ENCODE results near the gene R3HDM1.

- TF ChIP-seq CTCF (IDR thresholded peaks at IDR 0.05): no peak
- no peak for TF ChIP-seq REST (IDR thresholded peaks at IDR 0.05; ENCODE audit: insufficient read depth in 1 of 2, low read depth in 2 of 2, low read length in 1 of 2)
- TF ChIP-seq POLR2AphosphoS5 (IDR thresholded peaks at IDR 0.05; ENCODE audit: low read depth, low read length): no peak
These were observed 242.0 kb downstream of the R3HDM1 start for GRCh38 chr2:135773319-135773718.

Data from Panc1 (cell line).